Ishikawa (cell line): ENCODE data around the gene PIGC.

Experiments
- CEBPB ChIP-seq: IDR thresholded peaks from 2 replicates; pipeline ENCODE4 v1.6.1; 2012
- CREB1 ChIP-seq: IDR thresholded peaks from 2 replicates; pipeline ENCODE4 v1.6.1; 2012; ENCODE audit warnings: low read depth
- EGR1 ChIP-seq: IDR thresholded peaks from 2 replicates; pipeline ENCODE4 v1.6.1; 2012
- EP300 ChIP-seq: IDR thresholded peaks from 2 replicates; pipeline ENCODE4 v1.6.1; 2012; ENCODE audit warnings: borderline replicate concordance
- FOXM1 ChIP-seq: IDR thresholded peaks from 2 replicates; pipeline ENCODE4 v1.6.1; 2012; ENCODE audit warnings: low read depth, borderline replicate concordance
- MAX ChIP-seq: IDR thresholded peaks from 2 replicates; pipeline ENCODE4 v1.6.1; 2012
- NFIC ChIP-seq: IDR thresholded peaks from 2 replicates; pipeline ENCODE4 v1.6.1; 2012
- RAD21 ChIP-seq: IDR thresholded peaks from 2 replicates; pipeline ENCODE4 v1.6.1; 2012; ENCODE audit warnings: low read depth
- TAF1 ChIP-seq: IDR thresholded peaks from 2 replicates; pipeline ENCODE4 v1.6.1; 2012; ENCODE audit warnings: low read depth, mild to moderate bottlenecking
- TCF12 ChIP-seq: IDR thresholded peaks from 2 replicates; pipeline ENCODE4 v1.6.1; 2012; ENCODE audit warnings: low read depth
- TEAD4 ChIP-seq: IDR thresholded peaks from 2 replicates; pipeline ENCODE4 v1.6.1; 2012
- YY1 ChIP-seq: IDR thresholded peaks from 2 replicates; pipeline ENCODE4 v1.6.1; 2012; ENCODE audit warnings: low read depth
- ZBTB7A ChIP-seq: IDR thresholded peaks from 2 replicates; pipeline ENCODE4 v1.6.1; 2012; ENCODE audit warnings: low read depth
- TF ChIP-seq, protein P1 (sequence below): IDR thresholded peaks from 2 replicates; pipeline ENCODE4 v1.6.1; 2012
- TF ChIP-seq, protein P2 (sequence below): IDR thresholded peaks from 2 replicates; pipeline ENCODE4 v1.6.1; 2012; ENCODE audit warnings: low read depth, mild to moderate bottlenecking

Gene PIGC

GRCh38 chr1:172471666-172472065, 27.8 kb upstream of the PIGC start:
- TF ChIP-seq, protein P1, sequence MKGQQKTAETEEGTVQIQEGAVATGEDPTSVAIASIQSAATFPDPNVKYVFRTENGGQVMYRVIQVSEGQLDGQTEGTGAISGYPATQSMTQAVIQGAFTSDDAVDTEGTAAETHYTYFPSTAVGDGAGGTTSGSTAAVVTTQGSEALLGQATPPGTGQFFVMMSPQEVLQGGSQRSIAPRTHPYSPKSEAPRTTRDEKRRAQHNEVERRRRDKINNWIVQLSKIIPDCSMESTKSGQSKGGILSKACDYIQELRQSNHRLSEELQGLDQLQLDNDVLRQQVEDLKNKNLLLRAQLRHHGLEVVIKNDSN, result no peak
- TF ChIP-seq RAD21 (no peak), TEAD4 (no peak), TCF12 (no peak), EGR1 (no peak), YY1 (no peak), NFIC (no peak)
- TF ChIP-seq, protein P2, sequence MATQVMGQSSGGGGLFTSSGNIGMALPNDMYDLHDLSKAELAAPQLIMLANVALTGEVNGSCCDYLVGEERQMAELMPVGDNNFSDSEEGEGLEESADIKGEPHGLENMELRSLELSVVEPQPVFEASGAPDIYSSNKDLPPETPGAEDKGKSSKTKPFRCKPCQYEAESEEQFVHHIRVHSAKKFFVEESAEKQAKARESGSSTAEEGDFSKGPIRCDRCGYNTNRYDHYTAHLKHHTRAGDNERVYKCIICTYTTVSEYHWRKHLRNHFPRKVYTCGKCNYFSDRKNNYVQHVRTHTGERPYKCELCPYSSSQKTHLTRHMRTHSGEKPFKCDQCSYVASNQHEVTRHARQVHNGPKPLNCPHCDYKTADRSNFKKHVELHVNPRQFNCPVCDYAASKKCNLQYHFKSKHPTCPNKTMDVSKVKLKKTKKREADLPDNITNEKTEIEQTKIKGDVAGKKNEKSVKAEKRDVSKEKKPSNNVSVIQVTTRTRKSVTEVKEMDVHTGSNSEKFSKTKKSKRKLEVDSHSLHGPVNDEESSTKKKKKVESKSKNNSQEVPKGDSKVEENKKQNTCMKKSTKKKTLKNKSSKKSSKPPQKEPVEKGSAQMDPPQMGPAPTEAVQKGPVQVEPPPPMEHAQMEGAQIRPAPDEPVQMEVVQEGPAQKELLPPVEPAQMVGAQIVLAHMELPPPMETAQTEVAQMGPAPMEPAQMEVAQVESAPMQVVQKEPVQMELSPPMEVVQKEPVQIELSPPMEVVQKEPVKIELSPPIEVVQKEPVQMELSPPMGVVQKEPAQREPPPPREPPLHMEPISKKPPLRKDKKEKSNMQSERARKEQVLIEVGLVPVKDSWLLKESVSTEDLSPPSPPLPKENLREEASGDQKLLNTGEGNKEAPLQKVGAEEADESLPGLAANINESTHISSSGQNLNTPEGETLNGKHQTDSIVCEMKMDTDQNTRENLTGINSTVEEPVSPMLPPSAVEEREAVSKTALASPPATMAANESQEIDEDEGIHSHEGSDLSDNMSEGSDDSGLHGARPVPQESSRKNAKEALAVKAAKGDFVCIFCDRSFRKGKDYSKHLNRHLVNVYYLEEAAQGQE, result no peak

DNA sequence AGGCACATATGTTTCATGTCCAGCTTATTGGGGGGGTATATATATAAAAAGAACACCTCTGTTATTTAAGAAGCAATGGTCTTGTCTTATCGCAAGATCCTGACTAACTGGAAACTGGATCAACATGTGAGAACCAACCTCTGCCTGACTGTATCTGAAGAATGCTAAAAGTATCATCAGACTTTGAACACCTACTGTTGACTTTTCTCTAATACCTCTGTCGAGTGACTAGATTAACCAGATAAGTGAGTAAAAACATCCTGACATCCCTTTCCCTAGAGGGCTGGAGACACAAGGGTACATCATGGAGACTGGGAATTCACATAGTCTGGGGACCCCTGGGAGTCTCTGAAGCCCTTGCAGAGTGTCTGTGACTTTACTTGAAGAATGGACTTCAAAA, 26.3 kb upstream of the PIGC start:
- TF ChIP-seq RAD21, result no peak
- no peak for TF ChIP-seq FOXM1
- TF ChIP-seq CREB1, result no peak
- no peak for TF ChIP-seq EP300
- TF ChIP-seq TAF1, result no peak
- TF ChIP-seq, protein P2, result no peak
- no peak for TF ChIP-seq ZBTB7A
- TF ChIP-seq, protein P1, result no peak
- no peak for TF ChIP-seq EGR1
- TF ChIP-seq MAX, result no peak
- TF ChIP-seq NFIC, result no peak
- TF ChIP-seq TCF12, result no peak
- TF ChIP-seq TEAD4, result no peak
- TF ChIP-seq YY1, result no peak
- no peak for TF ChIP-seq CEBPB

GRCh38 chr1:172469717-172470116, 25.8 kb upstream of the PIGC start:
- TF ChIP-seq CREB1 (no peak), CEBPB (no peak), TCF12 (no peak), NFIC (no peak), ZBTB7A (no peak), TAF1 (no peak), YY1 (no peak), TEAD4 (no peak), RAD21 (no peak), MAX (no peak), EGR1 (no peak), FOXM1 (no peak), EP300 (no peak)
- TF ChIP-seq, protein P1, result no peak
- TF ChIP-seq, protein P2, result no peak

DNA sequence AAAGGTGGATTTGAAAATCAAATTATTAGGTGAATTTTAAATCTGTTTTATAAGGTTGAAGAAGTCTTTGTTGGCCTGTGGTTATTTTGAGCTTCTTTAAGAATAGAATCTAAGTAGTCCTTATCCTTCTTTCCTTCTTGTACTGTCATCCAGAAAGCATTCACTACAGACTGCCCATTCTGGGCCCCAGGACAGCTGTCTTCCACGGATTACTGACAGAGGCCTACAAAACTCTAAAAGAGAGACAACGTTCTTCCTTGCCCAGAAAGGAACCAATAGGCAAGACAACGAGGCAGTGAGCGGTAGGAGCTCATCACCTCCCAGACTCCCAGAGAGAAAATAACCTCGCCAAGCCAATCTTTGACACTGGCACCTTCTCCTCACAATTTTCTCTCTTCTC, 24.4 kb upstream of the PIGC start:
- TF ChIP-seq, protein P1, result no peak
- no peak for TF ChIP-seq TEAD4
- TF ChIP-seq NFIC, result no peak
- no peak for TF ChIP-seq MAX
- no peak for TF ChIP-seq YY1
- TF ChIP-seq FOXM1, result no peak
- TF ChIP-seq RAD21, result no peak
- TF ChIP-seq, protein P2, result no peak
- TF ChIP-seq EP300, result no peak
- no peak for TF ChIP-seq CEBPB
